ENCODE measurements around the gene ATOH8. TPM values are rescaled to one million over a fixed set of nuclear protein-coding genes. Genes with fewer than 3 reads are reported as not detected.

Gene ATOH8
- total RNA-seq, 1 donor from 2014 or later: 13.7 TPM

DNA sequence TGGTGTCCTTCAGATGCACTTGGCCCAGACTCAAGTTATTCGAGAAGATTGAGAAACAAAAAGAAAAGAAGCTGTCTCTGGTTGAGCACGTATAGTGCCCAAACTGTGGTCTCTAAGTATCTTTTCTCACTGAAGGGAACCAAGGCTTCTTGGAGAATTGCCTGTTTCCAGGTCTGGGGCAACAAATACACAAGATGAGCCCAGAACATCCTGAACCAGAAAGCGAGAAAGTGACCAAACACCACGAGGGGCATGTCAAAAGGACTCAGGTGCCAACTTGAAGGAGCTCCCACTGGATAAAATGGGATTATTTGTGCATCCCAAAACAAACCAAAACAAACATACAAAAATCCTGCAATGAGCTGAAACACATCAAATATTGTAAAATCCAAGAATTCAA, 13.6 kb upstream of the ATOH8 start:
- Mint-ChIP-seq H3K27ac (no peak overlapping the region), H3K27me3 (peaks cover 17% of the 10 kb centered on the region), H3K4me1 (ENCODE audit: unreplicated experiment) (peaks cover 54% of the 10 kb centered on the region), H3K36me3 (no peaks in the 10 kb centered on the region), H3K4me3 (no peak overlapping the region), H3K9me3 (peaks cover 5% of the 10 kb centered on the region)
- TF ChIP-seq CTCF (conservative IDR thresholded peaks at IDR 0.05): no peak
- DNase-seq (ENCODE audit: extremely low spot score, unreplicated experiment): no peak

DNA sequence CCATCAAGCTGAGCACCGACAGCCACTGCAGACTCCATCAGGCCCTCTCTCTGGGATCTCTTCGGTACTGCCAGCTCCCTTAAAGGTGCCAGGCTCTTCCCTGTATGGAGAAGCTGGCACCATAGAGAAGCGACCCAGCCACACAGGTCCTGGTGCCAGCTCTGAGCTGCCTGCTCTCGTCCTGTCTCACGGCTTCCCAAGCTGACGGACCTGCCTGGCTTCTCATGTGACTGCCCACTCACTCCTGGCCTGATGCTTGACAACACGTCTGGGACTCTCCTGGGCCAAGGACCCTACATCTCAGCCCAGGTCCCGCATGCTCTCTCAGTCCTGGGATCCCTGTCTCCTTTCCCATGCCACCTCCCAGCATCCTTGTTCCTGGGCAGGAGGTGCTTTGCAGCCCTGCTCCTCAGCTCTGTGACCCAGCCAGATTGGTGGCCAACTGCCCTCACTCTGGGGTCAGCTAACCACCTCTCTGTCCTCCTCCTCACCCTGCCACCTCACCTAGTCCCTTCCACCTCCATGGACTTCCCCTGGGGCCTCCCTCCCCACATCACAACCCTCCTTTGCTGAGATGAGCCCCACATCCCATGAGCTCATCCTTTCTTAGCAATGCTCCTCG, 12.5 kb upstream of the ATOH8 start:
- peaks cover 24% of the 10 kb centered on the region for H3K27me3 Mint-ChIP-seq
- H3K4me3 Mint-ChIP-seq: peak overlapping the region; percentile 69
- peak overlapping the region; percentile 71 for H3K27ac Mint-ChIP-seq
- H3K9me3 Mint-ChIP-seq: peaks cover 5% of the 10 kb centered on the region
- H3K36me3 Mint-ChIP-seq: no peaks in the 10 kb centered on the region
- H3K4me1 Mint-ChIP-seq (ENCODE audit: unreplicated experiment): peaks cover 59% of the 10 kb centered on the region
- TF ChIP-seq CTCF (conservative IDR thresholded peaks at IDR 0.05): no peak
- DNase-seq (ENCODE audit: extremely low spot score, unreplicated experiment): no peak

GRCh38 chr2:85741833-85742455, 11.8 kb upstream of the ATOH8 start:
- Mint-ChIP-seq H3K27ac (peak overlapping the region; percentile 71), H3K36me3 (no peaks in the 10 kb centered on the region), H3K9me3 (peaks cover under 1% of the 10 kb centered on the region), H3K4me1 (ENCODE audit: unreplicated experiment) (peaks cover 54% of the 10 kb centered on the region), H3K27me3 (peaks cover 26% of the 10 kb centered on the region), H3K4me3 (peak overlapping the region; percentile 69)
- no peak for TF ChIP-seq CTCF (conservative IDR thresholded peaks at IDR 0.05)
- DNase-seq (ENCODE audit: extremely low spot score, unreplicated experiment): no peak

DNA sequence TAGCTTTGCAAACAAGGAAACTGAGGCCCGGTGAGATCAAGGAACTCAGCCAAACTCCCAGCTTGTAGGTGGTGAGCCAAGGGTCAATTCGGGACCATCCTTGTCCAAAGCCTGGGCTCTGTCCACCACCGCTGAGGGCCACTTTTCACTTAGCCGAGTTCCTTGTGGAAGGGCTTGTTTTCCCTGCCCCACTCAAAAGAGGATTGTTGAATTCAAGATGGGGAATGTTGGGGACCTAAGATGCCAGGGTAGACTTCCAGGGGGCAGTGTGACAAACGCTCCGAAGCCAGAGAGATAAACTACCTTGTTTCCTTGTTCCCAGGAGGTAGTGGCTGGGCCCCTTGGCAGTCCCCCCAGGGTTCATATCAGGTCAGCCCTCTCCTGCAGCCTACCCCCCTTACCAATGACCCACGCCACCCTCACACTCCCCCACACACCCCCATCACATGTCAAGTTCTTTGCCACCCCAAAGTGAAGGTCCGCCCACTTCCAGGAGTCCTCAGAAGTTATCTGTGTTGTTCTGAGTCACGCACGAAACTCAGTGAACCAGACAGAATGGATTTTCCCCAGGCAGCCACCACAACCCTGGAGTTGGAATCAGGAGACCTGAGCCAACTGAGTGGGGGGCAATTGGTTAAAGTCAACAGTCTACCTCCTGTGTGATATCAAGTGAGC, 10.3 kb upstream of the ATOH8 start:
- no peak for DNase-seq (ENCODE audit: extremely low spot score, unreplicated experiment)
- TF ChIP-seq CTCF (conservative IDR thresholded peaks at IDR 0.05): no peak
- no peaks in the 10 kb centered on the region for H3K36me3 Mint-ChIP-seq
- H3K4me3 Mint-ChIP-seq: no peak overlapping the region
- H3K27me3 Mint-ChIP-seq: peaks cover 39% of the 10 kb centered on the region
- H3K27ac Mint-ChIP-seq: no peak overlapping the region
- H3K4me1 Mint-ChIP-seq (ENCODE audit: unreplicated experiment): peaks cover 46% of the 10 kb centered on the region
- no peaks in the 10 kb centered on the region for H3K9me3 Mint-ChIP-seq

DNA sequence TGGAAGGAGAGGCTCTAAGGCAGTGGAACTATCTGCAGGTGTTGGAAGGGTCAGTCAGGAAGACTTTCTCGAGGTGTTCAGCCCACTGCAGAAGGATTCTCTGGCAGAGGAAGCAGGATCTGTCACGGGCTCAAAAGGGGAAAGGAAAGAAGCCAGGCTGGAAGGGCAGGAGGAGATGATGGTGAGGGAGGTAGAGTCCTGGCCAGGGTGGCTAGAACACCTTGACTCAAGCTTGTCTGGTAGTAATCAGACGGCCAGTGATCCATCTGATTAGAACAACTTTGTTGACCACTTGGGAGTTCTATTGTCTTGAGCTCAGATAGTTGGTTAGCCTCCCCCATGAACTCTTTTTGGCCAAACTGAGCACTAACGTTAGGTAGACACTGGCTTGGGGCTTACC, 9.7 kb upstream of the ATOH8 start:
- Mint-ChIP-seq H3K9me3 (no peaks in the 10 kb centered on the region), H3K27me3 (peaks cover 41% of the 10 kb centered on the region), H3K4me3 (no peak overlapping the region), H3K36me3 (no peaks in the 10 kb centered on the region), H3K27ac (peak overlapping the region; percentile 36), H3K4me1 (ENCODE audit: unreplicated experiment) (peaks cover 44% of the 10 kb centered on the region)
- no peak for DNase-seq (ENCODE audit: extremely low spot score, unreplicated experiment)
- no peak for TF ChIP-seq CTCF (conservative IDR thresholded peaks at IDR 0.05)

Measured in type B pancreatic cell (in vitro differentiated cells).